Stimulated activated naive B cell treated with anti-CD40 and anti-IgM and Interleukin-4, amounts not matched to agents 10 μg/mL and 1 μg/mL and 100 μg/mL, for 72 hours (primary cell): ENCODE results near the gene FMN2.

Experiments used
- ATAC-seq, 2 donors: fragments of 150-1000 bp; cut with Tn5 transposase; replicated peaks; 2 replicates each; pipeline ENCODE4 v1.10.0; 2021; ENCODE audit warnings: moderate library complexity in 1 of 2
- DNase-seq: peaks from one replicate; pipeline ENCODE4 v3.0.0; 2021
- H3K27ac Mint-ChIP-seq: one replicate; pipeline ENCODE4 v1.8.0; 2022; ENCODE audit warnings: mild to moderate bottlenecking, mixed read lengths
- H3K27me3 Mint-ChIP-seq, 2 donors: one replicate each; pipeline ENCODE4 v1.8.0; 2022; ENCODE audit warnings: mixed read lengths in 2 of 2
- H3K36me3 Mint-ChIP-seq, 2 donors: one replicate each; pipeline ENCODE4 v1.8.0; 2022; ENCODE audit warnings: mixed read lengths in 2 of 2, mild to moderate bottlenecking in 1 of 2
- H3K4me1 Mint-ChIP-seq, 2 donors: one replicate each; pipeline ENCODE4 v1.8.0; 2022; ENCODE audit warnings: mixed read lengths in 2 of 2, mild to moderate bottlenecking in 1 of 2
- H3K4me3 Mint-ChIP-seq, 2 donors: one replicate each; pipeline ENCODE4 v1.8.0; 2022; ENCODE audit warnings: mild to moderate bottlenecking in 2 of 2, mixed read lengths in 2 of 2, moderate library complexity in 1 of 2
- H3K9me3 Mint-ChIP-seq, 2 donors: one replicate each; pipeline ENCODE4 v1.8.0; 2022; ENCODE audit warnings: mixed read lengths in 2 of 2, mild to moderate bottlenecking in 1 of 2

FMN2 gene

DNA sequence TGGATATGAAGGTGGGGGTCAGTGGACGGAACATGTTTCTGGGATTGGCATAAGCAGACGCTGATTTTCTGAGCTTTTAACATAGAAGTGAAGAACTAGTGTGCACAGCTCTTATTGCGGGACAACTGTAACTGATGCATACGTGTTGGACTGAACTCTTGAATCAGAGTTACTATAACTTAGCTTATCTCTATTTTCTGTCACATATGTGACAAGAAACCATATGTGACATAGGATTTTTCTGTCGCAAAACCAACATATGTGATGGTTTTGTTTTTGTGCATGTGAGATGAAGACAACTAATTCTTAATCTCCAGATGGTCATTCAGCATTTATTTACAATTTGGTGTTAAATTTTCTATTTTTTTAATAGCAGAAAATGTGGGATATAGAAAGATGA lies 270.4 kb downstream of the FMN2 start:
- Mint-ChIP-seq H3K27ac (no peak overlapping the region), H3K9me3 (peaks cover 0 to 5% of the 10 kb centered on the region in 2 donors), H3K36me3 (no peaks in the 10 kb centered on the region), H3K27me3 (no peaks in the 10 kb centered on the region), H3K4me3 (no peak overlapping the region), H3K4me1 (no peaks in the 10 kb centered on the region)
- DNase-seq (no peak), ATAC-seq (no peak)

GRCh38 chr1:240362826-240363225 lies 271.1 kb downstream of the FMN2 start:
- Mint-ChIP-seq H3K27me3 (no peaks in the 10 kb centered on the region), H3K4me3 (no peak overlapping the region), H3K4me1 (no peaks in the 10 kb centered on the region), H3K36me3 (no peaks in the 10 kb centered on the region), H3K9me3 (peaks cover 0 to 5% of the 10 kb centered on the region in 2 donors), H3K27ac (no peak overlapping the region)
- ATAC-seq (no peak), DNase-seq (no peak)

DNA sequence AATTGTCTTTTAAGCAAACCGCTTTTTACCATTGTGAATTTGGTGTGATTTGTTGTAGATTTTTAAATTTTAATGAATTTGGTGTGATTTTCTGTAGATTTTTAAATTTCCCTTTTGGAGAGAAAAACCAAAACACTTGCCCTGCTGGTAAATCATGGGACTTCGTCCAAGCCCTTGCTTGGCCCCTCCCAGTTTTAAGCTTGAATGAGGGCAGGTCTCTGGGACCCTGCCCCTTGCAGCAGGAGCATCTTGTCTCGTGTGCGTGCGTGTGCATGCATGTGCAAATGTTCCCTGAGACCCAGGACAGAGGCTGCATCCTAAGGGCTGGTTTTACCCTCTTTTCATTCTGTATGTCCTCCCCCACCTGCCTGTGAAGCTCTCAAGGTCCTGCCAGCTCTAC lies 271.6 kb downstream of the FMN2 start:
- DNase-seq: no peak
- no peaks in the 10 kb centered on the region for H3K4me1 Mint-ChIP-seq
- no peaks in the 10 kb centered on the region for H3K36me3 Mint-ChIP-seq
- H3K9me3 Mint-ChIP-seq: peaks cover 0 to 5% of the 10 kb centered on the region in 2 donors
- no peak overlapping the region for H3K4me3 Mint-ChIP-seq
- no peaks in the 10 kb centered on the region for H3K27me3 Mint-ChIP-seq
- no peak overlapping the region for H3K27ac Mint-ChIP-seq
- no peak for ATAC-seq

GRCh38 chr1:240363914-240364313 lies 272.2 kb downstream of the FMN2 start:
- DNase-seq: no peak
- H3K4me1 Mint-ChIP-seq: no peaks in the 10 kb centered on the region

DNA sequence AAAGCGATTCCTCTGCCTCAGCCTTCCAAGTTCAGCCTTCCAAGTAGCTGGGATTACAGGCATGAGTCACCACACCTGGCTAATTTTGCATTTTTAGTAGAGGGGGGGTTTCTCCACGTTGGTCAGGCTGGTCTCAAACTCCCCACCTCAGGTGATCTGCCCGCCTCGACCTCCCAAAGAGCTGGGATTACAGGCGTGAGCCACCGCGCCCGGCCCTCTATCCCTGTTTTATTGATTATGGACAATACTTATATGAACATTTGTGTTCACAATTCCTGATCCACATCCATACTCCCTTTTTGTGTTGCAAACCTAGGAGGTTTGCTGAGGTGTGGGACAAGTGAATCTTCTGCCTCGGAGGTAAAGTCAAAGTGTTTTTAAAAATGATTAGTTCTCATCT lies 275.0 kb downstream of the FMN2 start:
- Mint-ChIP-seq H3K4me1 (no peaks in the 10 kb centered on the region), H3K4me3 (no peak overlapping the region), H3K27me3 (no peaks in the 10 kb centered on the region), H3K27ac (no peak overlapping the region), H3K36me3 (no peaks in the 10 kb centered on the region), H3K9me3 (peaks cover 0 to 2% of the 10 kb centered on the region in 2 donors)
- DNase-seq: no peak
- ATAC-seq: no peak

More at GRCh38 chr1:240363914-240364313, 272.2 kb downstream of the FMN2 start:
- H3K9me3 Mint-ChIP-seq: peaks cover 0 to 5% of the 10 kb centered on the region in 2 donors
- ATAC-seq: no peak
- no peak overlapping the region for H3K27ac Mint-ChIP-seq
- H3K36me3 Mint-ChIP-seq: no peaks in the 10 kb centered on the region
- H3K27me3 Mint-ChIP-seq: no peaks in the 10 kb centered on the region
- no peak overlapping the region for H3K4me3 Mint-ChIP-seq

DNA sequence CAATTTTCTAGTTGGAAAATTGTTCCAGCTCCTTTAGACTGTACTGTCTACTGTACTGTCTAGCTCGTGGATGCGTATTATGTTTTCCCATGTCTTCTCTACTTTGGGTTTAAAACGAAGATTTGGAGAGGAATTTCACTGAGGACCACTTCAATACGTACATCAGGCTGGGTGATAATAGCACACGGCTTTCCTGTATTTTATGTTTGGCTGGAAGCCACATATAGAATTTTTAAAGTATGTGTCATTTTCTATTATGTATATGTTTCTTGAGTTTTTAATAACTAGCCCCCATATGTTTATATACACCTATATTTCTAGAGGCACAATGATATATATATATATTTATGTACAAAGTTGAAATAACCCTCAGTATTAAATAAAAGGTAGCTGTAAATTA lies 293.9 kb downstream of the FMN2 start:
- H3K27me3 Mint-ChIP-seq: no peaks in the 10 kb centered on the region
- ATAC-seq (no peak), DNase-seq (no peak)
- no peaks in the 10 kb centered on the region for H3K36me3 Mint-ChIP-seq
- H3K9me3 Mint-ChIP-seq: peaks cover 7 to 9% of the 10 kb centered on the region in 2 donors
- no peaks in the 10 kb centered on the region for H3K4me1 Mint-ChIP-seq
- H3K4me3 Mint-ChIP-seq: no peak overlapping the region
- H3K27ac Mint-ChIP-seq: no peak overlapping the region

GRCh38 chr1:240385985-240386978 lies 294.6 kb downstream of the FMN2 start:
- no peak for ATAC-seq

GRCh38 chr1:240387051-240387450 lies 295.4 kb downstream of the FMN2 start:
- ATAC-seq (no peak), DNase-seq (no peak)
- Mint-ChIP-seq H3K27ac (no peak overlapping the region), H3K4me3 (no peak overlapping the region), H3K9me3 (peaks cover 0 to 2% of the 10 kb centered on the region in 2 donors), H3K36me3 (no peaks in the 10 kb centered on the region), H3K4me1 (no peaks in the 10 kb centered on the region), H3K27me3 (no peaks in the 10 kb centered on the region)

More at GRCh38 chr1:240385985-240386978, 294.6 kb downstream of the FMN2 start:
- Mint-ChIP-seq H3K36me3 (no peaks in the 10 kb centered on the region), H3K9me3 (peaks cover 0 to 5% of the 10 kb centered on the region in 2 donors), H3K27ac (no peak overlapping the region), H3K4me1 (no peaks in the 10 kb centered on the region), H3K27me3 (no peaks in the 10 kb centered on the region), H3K4me3 (no peak overlapping the region)
- DNase-seq: no peak

GRCh38 chr1:240391660-240392260 lies 300.1 kb downstream of the FMN2 start:
- H3K36me3 Mint-ChIP-seq: no peaks in the 10 kb centered on the region
- no peak for ATAC-seq
- H3K27me3 Mint-ChIP-seq: no peaks in the 10 kb centered on the region
- H3K27ac Mint-ChIP-seq: no peak overlapping the region
- no peaks in the 10 kb centered on the region for H3K4me1 Mint-ChIP-seq
- no peak for DNase-seq
- peaks cover 3 to 4% of the 10 kb centered on the region in 2 donors for H3K9me3 Mint-ChIP-seq
- no peak overlapping the region for H3K4me3 Mint-ChIP-seq

DNA sequence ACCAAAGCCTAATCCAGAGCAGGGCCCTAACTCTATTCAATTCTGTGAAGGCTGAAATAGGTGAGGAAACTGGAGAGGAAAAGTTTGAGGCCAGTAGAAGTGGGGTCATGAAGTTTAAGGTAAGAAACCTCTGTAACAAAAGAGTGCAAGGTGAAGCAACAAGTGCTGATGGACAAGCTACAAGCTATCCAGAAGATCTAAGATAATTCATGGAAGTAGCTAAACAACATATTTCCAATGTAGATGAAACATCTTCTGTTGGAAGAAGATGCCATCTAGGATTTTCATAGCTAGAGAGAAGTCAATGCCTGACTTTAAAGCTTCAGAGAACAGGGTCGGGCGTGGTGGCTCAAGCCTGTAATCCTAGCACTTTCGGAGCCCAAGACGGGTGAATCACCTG lies 302.7 kb downstream of the FMN2 start:
- Mint-ChIP-seq H3K4me1 (no peaks in the 10 kb centered on the region), H3K9me3 (peaks cover 4% of the 10 kb centered on the region in 2 donors), H3K27me3 (no peaks in the 10 kb centered on the region), H3K27ac (no peak overlapping the region), H3K36me3 (no peaks in the 10 kb centered on the region), H3K4me3 (no peak overlapping the region)
- DNase-seq (no peak), ATAC-seq (no peak)

- Mint-ChIP-seq H3K36me3 (no peaks in the 10 kb centered on the region), H3K4me3 (no peak overlapping the region), H3K4me1 (no peaks in the 10 kb centered on the region), H3K9me3 (peaks cover 4% of the 10 kb centered on the region in 2 donors), H3K27ac (no peak overlapping the region), H3K27me3 (no peaks in the 10 kb centered on the region)
- ATAC-seq (no peak), DNase-seq (no peak)
Observed at GRCh38 chr1:240395336-240395735, 303.7 kb downstream of the FMN2 start.

- no peaks in the 10 kb centered on the region for H3K4me1 Mint-ChIP-seq
- no peak overlapping the region for H3K4me3 Mint-ChIP-seq
- DNase-seq (no peak), ATAC-seq (no peak)
- peaks cover 0 to 2% of the 10 kb centered on the region in 2 donors for H3K9me3 Mint-ChIP-seq
- no peaks in the 10 kb centered on the region for H3K36me3 Mint-ChIP-seq
- no peaks in the 10 kb centered on the region for H3K27me3 Mint-ChIP-seq
- H3K27ac Mint-ChIP-seq: no peak overlapping the region
Observed at GRCh38 chr1:240399381-240399780, 307.7 kb downstream of the FMN2 start.

DNA sequence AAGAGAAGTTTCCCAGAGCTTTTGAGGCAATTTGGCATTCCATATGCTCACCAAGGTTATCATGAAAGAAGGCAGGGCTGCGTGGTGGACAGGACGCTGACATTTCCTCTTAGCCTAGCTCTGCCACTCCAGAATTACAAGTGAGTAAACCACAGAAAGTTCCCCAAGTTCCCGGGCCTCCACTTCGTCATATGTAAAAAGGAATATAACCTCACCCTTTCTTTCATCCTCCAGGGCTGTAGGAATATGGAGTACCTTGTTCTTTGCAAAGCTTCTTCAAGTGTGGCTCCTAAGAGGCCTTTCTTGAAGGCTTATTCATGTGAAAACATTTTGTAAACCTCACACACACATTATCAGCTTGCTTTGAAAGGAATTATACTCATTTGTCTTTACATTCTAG lies 310.0 kb downstream of the FMN2 start:
- ATAC-seq: no peak
- H3K4me3 Mint-ChIP-seq: no peak overlapping the region
- H3K27me3 Mint-ChIP-seq: no peaks in the 10 kb centered on the region
- no peak overlapping the region for H3K27ac Mint-ChIP-seq
- peaks cover 6 to 7% of the 10 kb centered on the region in 2 donors for H3K9me3 Mint-ChIP-seq
- H3K4me1 Mint-ChIP-seq: no peaks in the 10 kb centered on the region
- no peaks in the 10 kb centered on the region for H3K36me3 Mint-ChIP-seq
- DNase-seq: no peak

- H3K4me1 Mint-ChIP-seq: no peaks in the 10 kb centered on the region
- H3K4me3 Mint-ChIP-seq: no peak overlapping the region
- ATAC-seq: no peak
- no peak for DNase-seq
- no peaks in the 10 kb centered on the region for H3K27me3 Mint-ChIP-seq
- no peaks in the 10 kb centered on the region for H3K36me3 Mint-ChIP-seq
- H3K27ac Mint-ChIP-seq: no peak overlapping the region
- H3K9me3 Mint-ChIP-seq: peaks cover 5 to 6% of the 10 kb centered on the region in 2 donors
Observed at GRCh38 chr1:240402326-240402725, 310.6 kb downstream of the FMN2 start.

GRCh38 chr1:240404286-240404685 lies 312.6 kb downstream of the FMN2 start:
- Mint-ChIP-seq H3K4me1 (no peaks in the 10 kb centered on the region), H3K9me3 (peaks cover 5 to 6% of the 10 kb centered on the region in 2 donors), H3K36me3 (no peaks in the 10 kb centered on the region), H3K4me3 (no peak overlapping the region), H3K27me3 (no peaks in the 10 kb centered on the region), H3K27ac (no peak overlapping the region)
- no peak for ATAC-seq
- no peak for DNase-seq
